HepG2 (cell line): Measurements from ENCODE around the gene COMT. TPM values are rescaled to one million over a fixed set of nuclear protein-coding genes. Genes with fewer than 3 reads are reported as not detected.

Source experiments
- ADNP ChIP-seq: sonication (generic); formaldehyde crosslinking; IDR thresholded peaks from 2 replicates; pipeline ENCODE4 v1.4.0; 2020; ENCODE audit warnings: missing genetic modification reagents
- ETV6 ChIP-seq: sonication (generic); formaldehyde crosslinking; conservative IDR thresholded peaks from 2 replicates; pipeline ENCODE4 v1.4.0; 2020; ENCODE audit warnings: missing genetic modification reagents
- FOXM1 ChIP-seq: sonication (generic); formaldehyde crosslinking; IDR thresholded peaks from 2 replicates; pipeline ENCODE4 v1.5.0; 2020; ENCODE audit warnings: missing genetic modification reagents
- FOXP1 ChIP-seq, 2 experiments: fragments of 450-650 bp in 1 of 2; IDR thresholded peaks; 2 replicates each; pipeline ENCODE4 v1.6.1; 2017 to 2018; ENCODE audit warnings: antibody characterized with exemption in 1 of 2
- GATAD2A ChIP-seq: IDR thresholded peaks from 2 replicates; pipeline ENCODE4 v1.6.1; 2016
- HDAC2 ChIP-seq: sonication (generic); formaldehyde crosslinking; IDR thresholded peaks from 2 replicates; pipeline ENCODE4 v1.4.0; 2020; ENCODE audit warnings: missing genetic modification reagents
- KDM3A ChIP-seq: IDR thresholded peaks from 2 replicates; pipeline ENCODE4 v1.6.1; 2018; ENCODE audit warnings: low read depth, missing compliant biosample characterization
- MLLT10 ChIP-seq: sonication (generic); formaldehyde crosslinking; IDR thresholded peaks from 2 replicates; pipeline ENCODE4 v1.4.0; 2020; ENCODE audit warnings: missing genetic modification reagents
- NR2F6 ChIP-seq, 2 experiments: IDR thresholded peaks; 2 replicates each; pipeline ENCODE4 v1.6.1; 2016; ENCODE audit warnings: antibody characterized with exemption in 1 of 2, mild to moderate bottlenecking in 1 of 2
- RFXANK ChIP-seq: IDR thresholded peaks from 2 replicates; pipeline ENCODE4 v1.6.1; 2016
- ZFY ChIP-seq: sonication (generic); formaldehyde crosslinking; IDR thresholded peaks from 2 replicates; pipeline ENCODE4 v1.4.0; 2020; ENCODE audit warnings: missing genetic modification reagents
- ZNF878 ChIP-seq: sonication (generic); formaldehyde crosslinking; IDR thresholded peaks from 2 replicates; pipeline ENCODE4 v1.8.1; 2023; ENCODE audit warnings: mild to moderate bottlenecking, missing genetic modification reagents, moderate library complexity
- polyA plus RNA-seq, 8 experiments: library from polyadenylated mRNA; depleted of rRNA in 3 of 8; stranded (reverse) in 7 of 8; unstranded in 1 of 8; fragments of >200 nt; fragmentation: Illumina TruSeq in 4 of 8; extraction: Trizol in 4 of 8; gene quantifications; 2 replicates each; pipeline versions ENCODE4 v1.2.1 to v1.2.3, GENCODE V29; 2011 to 2016; ENCODE audit warnings: low read depth in 4 of 8, missing spikeins in 1 of 8, mixed read lengths in 1 of 8; ENCODE audit not compliant: insufficient read depth in 1 of 8
- total RNA-seq, 5 experiments: library from RNA; depleted of rRNA; stranded (reverse); fragments of >200 nt; fragmentation: Illumina TruSeq; extraction: Trizol; gene quantifications; 2 replicates each; pipeline ENCODE4 v1.2.3, GENCODE V29; 2016; ENCODE audit warnings: low read depth in 1 of 5
- TF ChIP-seq, protein P1 (sequence below): sonication (generic); formaldehyde crosslinking; IDR thresholded peaks from 2 replicates; pipeline ENCODE4 v1.4.0; 2020; ENCODE audit warnings: mild to moderate bottlenecking, missing genetic modification reagents
- TF ChIP-seq, protein P2 (sequence below): sonication (generic); formaldehyde crosslinking; IDR thresholded peaks from 2 replicates; pipeline ENCODE4 v1.4.0; 2020; ENCODE audit warnings: missing genetic modification reagents
- TF ChIP-seq, protein P3 (sequence below): sonication (generic); formaldehyde crosslinking; IDR thresholded peaks from 2 replicates; pipeline ENCODE4 v1.5.1; 2020; ENCODE audit warnings: mild to moderate bottlenecking, missing genetic modification reagents, moderate library complexity
- TF ChIP-seq, protein P4 (sequence below): sonication (generic); formaldehyde crosslinking; IDR thresholded peaks from 2 replicates; pipeline ENCODE4 v1.8.1; 2022; ENCODE audit warnings: mild to moderate bottlenecking, missing genetic modification reagents
- TF ChIP-seq, protein P5 (sequence below): sonication (generic); formaldehyde crosslinking; IDR thresholded peaks from 2 replicates; pipeline ENCODE4 v1.4.0; 2020; ENCODE audit warnings: mild to moderate bottlenecking, missing genetic modification reagents, borderline replicate concordance
- TF ChIP-seq, protein P6 (sequence below): sonication (generic); formaldehyde crosslinking; conservative IDR thresholded peaks from 2 replicates; pipeline ENCODE4 v1.5.0; 2020; ENCODE audit warnings: missing genetic modification reagents
- TF ChIP-seq, protein P7 (sequence below): sonication (generic); formaldehyde crosslinking; IDR thresholded peaks from 2 replicates; pipeline ENCODE4 v1.4.0; 2020; ENCODE audit warnings: missing genetic modification reagents, low read depth, mild to moderate bottlenecking, borderline replicate concordance

COMT gene
- total and polyA plus RNA-seq, 2 of the 13 experiments (the other 11 are each of a cell fraction or from before 2014, with no cell fraction given) = 156 to 162 TPM

DNA sequence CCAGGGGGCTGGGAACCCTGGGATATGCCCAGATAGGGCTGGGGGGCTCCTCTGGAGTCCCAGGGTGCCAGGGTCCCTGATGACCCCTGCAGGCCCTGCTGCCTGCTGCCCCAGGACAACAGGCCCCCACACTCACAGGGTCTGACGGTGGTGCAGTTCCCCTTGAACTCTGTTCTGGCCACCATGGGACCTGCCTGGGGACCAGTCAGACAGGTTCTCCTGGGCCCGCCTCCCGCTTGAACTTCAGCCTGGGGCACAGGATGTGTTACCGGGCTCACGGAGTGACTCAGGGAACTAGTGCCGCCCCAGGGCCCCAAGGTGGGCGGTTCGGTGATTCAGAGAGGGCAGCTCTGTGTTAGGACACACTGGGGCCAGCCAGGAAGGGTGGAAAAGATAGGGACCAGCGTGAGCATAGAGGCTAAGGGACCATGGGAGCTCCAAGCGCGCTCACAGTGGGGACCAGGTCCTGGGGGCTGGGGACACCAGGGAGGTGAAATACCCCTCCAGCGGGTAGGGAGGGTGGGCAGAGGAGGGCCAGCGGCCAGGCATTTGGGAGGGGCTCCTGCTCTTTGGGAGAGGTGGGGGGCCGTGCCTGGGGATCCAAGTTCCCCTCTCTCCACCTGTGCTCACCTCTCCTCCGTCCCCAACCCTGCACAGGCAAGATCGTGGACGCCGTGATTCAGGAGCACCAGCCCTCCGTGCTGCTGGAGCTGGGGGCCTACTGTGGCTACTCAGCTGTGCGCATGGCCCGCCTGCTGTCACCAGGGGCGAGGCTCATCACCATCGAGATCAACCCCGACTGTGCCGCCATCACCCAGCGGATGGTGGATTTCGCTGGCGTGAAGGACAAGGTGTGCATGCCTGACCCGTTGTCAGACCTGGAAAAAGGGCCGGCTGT is 21.6 kb downstream of the COMT start (continued):
- TF ChIP-seq HDAC2 (CRISPR knock-in tag) (peak; percentile 77), FOXP1 (IDR thresholded peaks at IDR 0.05) (no peak), FOXP1 (CRISPR knock-in tag; IDR thresholded peaks at IDR 0.05) (no peak), ETV6 (CRISPR knock-in tag) (0 out of 2 replicates have a peak, but pooled peaks have one; percentile 15), RFXANK (CRISPR knock-in tag) (no peak), NR2F6 (IDR thresholded peaks at IDR 0.05) (peak; percentile 48; the same call in 1 of the 2 replicates), NR2F6 (CRISPR knock-in tag; IDR thresholded peaks at IDR 0.05) (peak; percentile 67), MLLT10 (CRISPR knock-in tag) (no peak), ZNF878 (CRISPR knock-in tag) (no peak), GATAD2A (CRISPR knock-in tag) (peak; percentile 84), ADNP (CRISPR knock-in tag) (no peak), ZFY (CRISPR knock-in tag) (no peak), KDM3A (CRISPR knock-in tag) (no peak; the same call in 1 of the 2 replicates), FOXM1 (CRISPR knock-in tag) (no peak)
- TF ChIP-seq, protein P1, sequence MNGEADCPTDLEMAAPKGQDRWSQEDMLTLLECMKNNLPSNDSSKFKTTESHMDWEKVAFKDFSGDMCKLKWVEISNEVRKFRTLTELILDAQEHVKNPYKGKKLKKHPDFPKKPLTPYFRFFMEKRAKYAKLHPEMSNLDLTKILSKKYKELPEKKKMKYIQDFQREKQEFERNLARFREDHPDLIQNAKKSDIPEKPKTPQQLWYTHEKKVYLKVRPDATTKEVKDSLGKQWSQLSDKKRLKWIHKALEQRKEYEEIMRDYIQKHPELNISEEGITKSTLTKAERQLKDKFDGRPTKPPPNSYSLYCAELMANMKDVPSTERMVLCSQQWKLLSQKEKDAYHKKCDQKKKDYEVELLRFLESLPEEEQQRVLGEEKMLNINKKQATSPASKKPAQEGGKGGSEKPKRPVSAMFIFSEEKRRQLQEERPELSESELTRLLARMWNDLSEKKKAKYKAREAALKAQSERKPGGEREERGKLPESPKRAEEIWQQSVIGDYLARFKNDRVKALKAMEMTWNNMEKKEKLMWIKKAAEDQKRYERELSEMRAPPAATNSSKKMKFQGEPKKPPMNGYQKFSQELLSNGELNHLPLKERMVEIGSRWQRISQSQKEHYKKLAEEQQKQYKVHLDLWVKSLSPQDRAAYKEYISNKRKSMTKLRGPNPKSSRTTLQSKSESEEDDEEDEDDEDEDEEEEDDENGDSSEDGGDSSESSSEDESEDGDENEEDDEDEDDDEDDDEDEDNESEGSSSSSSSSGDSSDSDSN (CRISPR knock-in tag) = peak; percentile 78
- TF ChIP-seq, protein P2, sequence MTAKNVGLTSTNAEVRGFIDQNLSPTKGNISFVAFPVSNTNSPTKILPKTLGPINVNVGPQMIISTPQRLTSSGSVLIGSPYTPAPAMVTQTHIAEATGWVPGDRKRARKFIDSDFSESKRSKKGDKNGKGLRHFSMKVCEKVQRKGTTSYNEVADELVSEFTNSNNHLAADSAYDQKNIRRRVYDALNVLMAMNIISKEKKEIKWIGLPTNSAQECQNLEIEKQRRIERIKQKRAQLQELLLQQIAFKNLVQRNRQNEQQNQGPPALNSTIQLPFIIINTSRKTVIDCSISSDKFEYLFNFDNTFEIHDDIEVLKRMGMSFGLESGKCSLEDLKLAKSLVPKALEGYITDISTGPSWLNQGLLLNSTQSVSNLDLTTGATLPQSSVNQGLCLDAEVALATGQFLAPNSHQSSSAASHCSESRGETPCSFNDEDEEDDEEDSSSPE = peak; percentile 65
- TF ChIP-seq, protein P3, sequence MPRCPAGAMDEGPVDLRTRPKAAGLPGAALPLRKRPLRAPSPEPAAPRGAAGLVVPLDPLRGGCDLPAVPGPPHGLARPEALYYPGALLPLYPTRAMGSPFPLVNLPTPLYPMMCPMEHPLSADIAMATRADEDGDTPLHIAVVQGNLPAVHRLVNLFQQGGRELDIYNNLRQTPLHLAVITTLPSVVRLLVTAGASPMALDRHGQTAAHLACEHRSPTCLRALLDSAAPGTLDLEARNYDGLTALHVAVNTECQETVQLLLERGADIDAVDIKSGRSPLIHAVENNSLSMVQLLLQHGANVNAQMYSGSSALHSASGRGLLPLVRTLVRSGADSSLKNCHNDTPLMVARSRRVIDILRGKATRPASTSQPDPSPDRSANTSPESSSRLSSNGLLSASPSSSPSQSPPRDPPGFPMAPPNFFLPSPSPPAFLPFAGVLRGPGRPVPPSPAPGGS = 0 out of 2 replicates have a peak, but pooled peaks have one; percentile 35
- TF ChIP-seq, protein P4, sequence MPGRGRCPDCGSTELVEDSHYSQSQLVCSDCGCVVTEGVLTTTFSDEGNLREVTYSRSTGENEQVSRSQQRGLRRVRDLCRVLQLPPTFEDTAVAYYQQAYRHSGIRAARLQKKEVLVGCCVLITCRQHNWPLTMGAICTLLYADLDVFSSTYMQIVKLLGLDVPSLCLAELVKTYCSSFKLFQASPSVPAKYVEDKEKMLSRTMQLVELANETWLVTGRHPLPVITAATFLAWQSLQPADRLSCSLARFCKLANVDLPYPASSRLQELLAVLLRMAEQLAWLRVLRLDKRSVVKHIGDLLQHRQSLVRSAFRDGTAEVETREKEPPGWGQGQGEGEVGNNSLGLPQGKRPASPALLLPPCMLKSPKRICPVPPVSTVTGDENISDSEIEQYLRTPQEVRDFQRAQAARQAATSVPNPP (CRISPR knock-in tag) = no peak
- TF ChIP-seq, protein P5, sequence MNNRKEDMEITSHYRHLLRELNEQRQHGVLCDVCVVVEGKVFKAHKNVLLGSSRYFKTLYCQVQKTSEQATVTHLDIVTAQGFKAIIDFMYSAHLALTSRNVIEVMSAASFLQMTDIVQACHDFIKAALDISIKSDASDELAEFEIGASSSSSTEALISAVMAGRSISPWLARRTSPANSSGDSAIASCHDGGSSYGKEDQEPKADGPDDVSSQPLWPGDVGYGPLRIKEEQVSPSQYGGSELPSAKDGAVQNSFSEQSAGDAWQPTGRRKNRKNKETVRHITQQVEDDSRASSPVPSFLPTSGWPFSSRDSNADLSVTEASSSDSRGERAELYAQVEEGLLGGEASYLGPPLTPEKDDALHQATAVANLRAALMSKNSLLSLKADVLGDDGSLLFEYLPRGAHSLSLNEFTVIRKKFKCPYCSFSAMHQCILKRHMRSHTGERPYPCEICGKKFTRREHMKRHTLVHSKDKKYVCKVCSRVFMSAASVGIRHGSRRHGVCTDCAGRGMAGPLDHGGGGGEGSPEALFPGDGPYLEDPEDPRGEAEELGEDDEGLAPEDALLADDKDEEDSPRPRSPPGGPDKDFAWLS = no peak
- TF ChIP-seq, protein P6, sequence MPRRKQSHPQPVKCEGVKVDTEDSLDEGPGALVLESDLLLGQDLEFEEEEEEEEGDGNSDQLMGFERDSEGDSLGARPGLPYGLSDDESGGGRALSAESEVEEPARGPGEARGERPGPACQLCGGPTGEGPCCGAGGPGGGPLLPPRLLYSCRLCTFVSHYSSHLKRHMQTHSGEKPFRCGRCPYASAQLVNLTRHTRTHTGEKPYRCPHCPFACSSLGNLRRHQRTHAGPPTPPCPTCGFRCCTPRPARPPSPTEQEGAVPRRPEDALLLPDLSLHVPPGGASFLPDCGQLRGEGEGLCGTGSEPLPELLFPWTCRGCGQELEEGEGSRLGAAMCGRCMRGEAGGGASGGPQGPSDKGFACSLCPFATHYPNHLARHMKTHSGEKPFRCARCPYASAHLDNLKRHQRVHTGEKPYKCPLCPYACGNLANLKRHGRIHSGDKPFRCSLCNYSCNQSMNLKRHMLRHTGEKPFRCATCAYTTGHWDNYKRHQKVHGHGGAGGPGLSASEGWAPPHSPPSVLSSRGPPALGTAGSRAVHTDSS = no peak
- TF ChIP-seq, protein P7, sequence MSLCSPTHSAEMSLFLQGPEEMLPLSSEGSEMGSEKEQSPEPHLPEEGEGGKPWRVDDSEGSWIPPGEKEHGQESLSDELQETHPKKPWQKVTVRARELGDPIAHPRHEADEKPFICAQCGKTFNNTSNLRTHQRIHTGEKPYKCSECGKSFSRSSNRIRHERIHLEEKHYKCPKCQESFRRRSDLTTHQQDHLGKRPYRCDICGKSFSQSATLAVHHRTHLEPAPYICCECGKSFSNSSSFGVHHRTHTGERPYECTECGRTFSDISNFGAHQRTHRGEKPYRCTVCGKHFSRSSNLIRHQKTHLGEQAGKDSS (CRISPR knock-in tag) = no peak; the same call in 1 of the 2 replicates
